GM10266 (cell line): ENCODE results near the gene TEKT5.

ENCODE experiments used
- DNase-seq: peaks from one replicate; pipeline ENCODE4 v3.0.0; 2012; ENCODE audit errors: extremely low spot score
- TF ChIP-seq, protein P1 (sequence below): IDR thresholded peaks from 2 replicates; pipeline ENCODE4 v1.5.1; 2012; ENCODE audit warnings: mild to moderate bottlenecking, low read depth; ENCODE audit not compliant: control insufficient read depth, insufficient read depth; ENCODE audit errors: missing control alignments

The TEKT5 gene

DNA sequence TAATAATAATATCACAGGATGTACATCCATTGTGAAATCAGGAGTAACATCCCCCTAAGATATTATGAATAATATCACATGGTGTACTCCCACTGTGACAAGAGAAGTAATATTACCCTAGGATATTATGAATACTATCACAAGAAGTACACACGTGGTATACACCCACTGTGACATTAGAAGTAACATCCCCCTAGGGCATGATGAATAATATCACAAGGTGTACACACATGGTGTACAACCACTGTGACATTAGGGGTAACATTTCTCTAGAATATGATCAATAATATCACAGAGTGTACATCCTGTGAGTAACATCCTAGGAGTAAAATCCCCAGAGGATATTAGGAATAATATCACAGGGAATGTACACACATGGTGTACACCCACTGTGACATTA lies 5.0 kb upstream of the TEKT5 start:
- TF ChIP-seq, protein P1, sequence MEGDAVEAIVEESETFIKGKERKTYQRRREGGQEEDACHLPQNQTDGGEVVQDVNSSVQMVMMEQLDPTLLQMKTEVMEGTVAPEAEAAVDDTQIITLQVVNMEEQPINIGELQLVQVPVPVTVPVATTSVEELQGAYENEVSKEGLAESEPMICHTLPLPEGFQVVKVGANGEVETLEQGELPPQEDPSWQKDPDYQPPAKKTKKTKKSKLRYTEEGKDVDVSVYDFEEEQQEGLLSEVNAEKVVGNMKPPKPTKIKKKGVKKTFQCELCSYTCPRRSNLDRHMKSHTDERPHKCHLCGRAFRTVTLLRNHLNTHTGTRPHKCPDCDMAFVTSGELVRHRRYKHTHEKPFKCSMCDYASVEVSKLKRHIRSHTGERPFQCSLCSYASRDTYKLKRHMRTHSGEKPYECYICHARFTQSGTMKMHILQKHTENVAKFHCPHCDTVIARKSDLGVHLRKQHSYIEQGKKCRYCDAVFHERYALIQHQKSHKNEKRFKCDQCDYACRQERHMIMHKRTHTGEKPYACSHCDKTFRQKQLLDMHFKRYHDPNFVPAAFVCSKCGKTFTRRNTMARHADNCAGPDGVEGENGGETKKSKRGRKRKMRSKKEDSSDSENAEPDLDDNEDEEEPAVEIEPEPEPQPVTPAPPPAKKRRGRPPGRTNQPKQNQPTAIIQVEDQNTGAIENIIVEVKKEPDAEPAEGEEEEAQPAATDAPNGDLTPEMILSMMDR, result no peak
- no peak for DNase-seq

DNA sequence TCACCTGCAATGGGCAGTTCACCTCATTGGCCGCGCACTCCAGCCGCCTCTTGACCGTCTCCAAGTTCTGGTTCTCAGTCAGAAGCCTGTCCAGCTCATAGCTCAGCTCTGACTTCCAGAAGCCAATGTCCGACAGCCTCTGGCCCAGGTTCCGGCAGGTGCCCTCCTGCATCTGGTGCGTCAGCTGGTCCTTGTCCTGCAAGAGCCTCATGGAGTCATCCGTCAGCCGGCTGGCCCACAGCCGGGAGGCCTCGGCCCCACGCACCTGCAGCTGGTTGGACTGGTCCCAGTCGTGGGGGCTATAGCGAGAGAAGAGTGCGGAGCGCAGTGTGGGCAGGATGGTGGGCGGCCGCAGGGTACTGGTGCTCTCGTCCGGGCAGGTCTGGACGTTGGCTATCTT lies 424 bp downstream of the TEKT5 start:
- DNase-seq, result no peak
- TF ChIP-seq, protein P1, result no peak

DNA sequence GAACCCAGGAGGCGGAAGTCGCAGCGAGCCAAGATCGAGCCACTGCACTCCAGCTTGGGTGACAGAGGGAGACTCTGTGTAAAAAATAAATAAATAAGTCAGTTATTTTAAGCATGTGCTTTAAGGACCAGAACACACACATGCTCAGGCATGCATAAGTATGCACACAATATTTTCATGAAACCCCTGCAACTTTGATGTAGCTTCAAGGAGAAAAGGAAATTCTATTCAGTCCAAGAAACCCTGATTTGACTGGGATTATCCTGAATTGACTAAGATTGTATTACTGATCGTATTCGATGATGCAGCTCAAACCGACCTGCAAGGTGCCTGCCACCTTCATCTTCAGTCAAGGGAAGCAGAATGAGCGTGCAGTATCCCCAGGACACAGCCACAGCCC lies 841 bp downstream of the TEKT5 start:
- TF ChIP-seq, protein P1, result no peak
- DNase-seq, result no peak

DNA sequence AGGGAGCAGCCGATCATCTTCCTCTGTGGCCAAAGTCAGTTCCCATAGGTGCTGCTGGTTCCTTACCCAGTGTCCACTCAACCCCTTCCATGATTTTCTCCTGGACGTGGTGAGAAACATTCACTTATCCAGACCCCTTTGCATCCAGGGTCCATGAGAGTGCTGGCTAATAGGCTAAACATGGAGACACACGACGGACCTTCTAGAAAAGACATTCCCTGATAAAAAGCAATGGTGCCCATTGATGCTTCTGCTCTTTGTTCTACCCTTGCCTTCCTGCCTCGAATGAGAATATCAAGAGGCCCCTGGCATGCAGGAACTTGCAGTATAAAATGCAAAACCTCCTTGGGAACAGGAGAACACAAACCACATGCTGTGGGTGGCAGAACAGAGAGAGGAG lies 2.3 kb downstream of the TEKT5 start:
- TF ChIP-seq, protein P1, result no peak
- no peak for DNase-seq

DNA sequence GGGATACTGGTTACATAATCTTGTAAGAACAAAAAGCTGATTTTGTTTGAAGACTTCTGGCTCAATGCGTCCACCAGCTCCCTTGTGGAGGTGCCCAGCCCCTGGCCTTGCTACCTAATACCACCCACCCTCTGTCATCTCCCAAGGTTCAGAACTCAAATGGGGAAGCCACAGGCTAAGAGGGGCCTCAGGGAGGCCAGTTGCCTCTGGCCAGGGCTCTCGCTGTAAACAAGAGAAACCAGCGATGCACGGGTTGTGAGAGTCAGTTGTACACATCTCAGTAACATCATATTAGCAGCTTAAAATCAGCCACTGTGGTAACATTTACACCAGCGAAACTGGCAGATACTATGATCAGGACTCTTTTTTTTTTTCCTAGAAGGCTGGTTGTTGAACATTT lies 6.0 kb downstream of the TEKT5 start:
- no peak for DNase-seq
- TF ChIP-seq, protein P1, result no peak

DNA sequence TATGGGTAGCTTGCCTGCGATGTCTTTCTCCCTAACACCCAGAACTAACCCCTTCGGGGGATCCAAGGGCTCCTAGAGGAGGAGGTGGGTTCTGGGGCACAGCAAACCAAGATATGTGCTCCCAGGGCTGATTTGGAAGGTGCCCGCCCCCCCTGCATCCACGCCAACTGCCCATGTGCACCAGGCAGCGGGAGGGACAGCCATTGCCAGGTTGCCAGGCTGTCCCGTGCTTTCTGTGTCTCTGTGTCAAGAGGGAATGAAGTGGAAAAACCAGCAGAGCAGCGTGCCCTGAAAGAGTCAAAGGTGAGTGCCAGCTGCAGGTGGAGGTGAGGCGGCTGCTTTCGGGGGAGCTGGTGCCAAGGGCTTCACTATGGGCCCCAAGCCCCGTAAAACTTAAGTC lies 6.4 kb downstream of the TEKT5 start:
- TF ChIP-seq, protein P1, result no peak
- DNase-seq, result no peak

DNA sequence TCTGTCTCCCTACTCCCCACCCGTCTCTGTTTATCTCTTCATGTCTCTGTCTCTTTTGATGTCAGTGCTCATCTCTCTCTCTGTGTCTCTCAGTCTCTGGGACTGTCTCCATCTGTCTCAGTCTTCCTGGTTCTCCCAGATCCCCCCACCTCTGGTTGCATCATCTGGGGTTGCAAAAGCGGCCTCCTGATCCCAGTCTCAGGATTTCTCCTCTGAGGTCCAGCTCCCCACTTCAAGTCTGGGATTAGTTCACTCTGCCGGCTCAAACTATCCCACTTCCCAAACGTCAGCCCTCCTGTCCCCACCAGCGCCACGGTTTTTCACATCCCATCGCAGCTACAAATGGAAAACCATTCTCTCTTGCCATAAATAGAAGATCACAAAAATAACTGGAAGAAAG lies 9.0 kb downstream of the TEKT5 start:
- TF ChIP-seq, protein P1, result no peak

More for the DNA sequence above, 9.0 kb downstream of the TEKT5 start:
- no peak for DNase-seq
